ENCODE measurements around the gene LILRB5. TPM values are rescaled to one million over a fixed set of nuclear protein-coding genes. Genes with fewer than 3 reads are reported as not detected.

The LILRB5 gene
- total and polyA plus RNA-seq, 9 of the 15 experiments (the other 6 are each of a cell fraction or from before 2014, with no cell fraction given): not detected

- TF ChIP-seq BCL6 (CRISPR knock-in tag; IDR thresholded peaks at IDR 0.05) (0 out of 2 replicates have a peak, but pooled peaks have one; percentile 60), ZNF316 (IDR thresholded peaks at IDR 0.05) (no peak), ELF2 (CRISPR knock-in tag; IDR thresholded peaks at IDR 0.05) (0 out of 2 replicates have a peak, but pooled peaks have one; percentile 55), ZNF830 (CRISPR knock-in tag; IDR thresholded peaks at IDR 0.05) (no peak), ZNF584 (CRISPR knock-in tag; IDR thresholded peaks at IDR 0.05; ENCODE audit: low read depth) (peak; percentile 17; the same call in 1 of the 2 replicates), MTA1 (IDR thresholded peaks at IDR 0.05; ENCODE audit: borderline replicate concordance) (peak; percentile 81; the same call in 1 of the 2 replicates), LEF1 (IDR thresholded peaks at IDR 0.05) (peak; percentile 85), ZNF140 (CRISPR knock-in tag; IDR thresholded peaks at IDR 0.05) (no peak), STAT5B (CRISPR knock-in tag; IDR thresholded peaks at IDR 0.05) (no peak), LCOR (CRISPR knock-in tag; IDR thresholded peaks at IDR 0.05) (peak; percentile 60; the same call in 1 of the 2 replicates), TBL1XR1 (IDR thresholded peaks at IDR 0.05; ENCODE audit: low read length in 2 of 2) (peak in 1 of 2 experiments; percentile 91), MLX (CRISPR knock-in tag; conservative IDR thresholded peaks at IDR 0.05) (peak in 1 of 2 experiments; percentile 78; a peak in 2 of 4 replicates), ZNF695 (CRISPR knock-in tag; IDR thresholded peaks at IDR 0.05) (peak; percentile 58; the same call in 1 of the 2 replicates), TFE3 (CRISPR knock-in tag; IDR thresholded peaks at IDR 0.05) (peak; percentile 33; the same call in 1 of the 2 replicates), ASH1L (IDR thresholded peaks at IDR 0.05; ENCODE audit: borderline replicate concordance, low read depth, partially characterized antibody) (no peak), ZNF41 (CRISPR knock-in tag; conservative IDR thresholded peaks at IDR 0.05) (0 out of 2 replicates have a peak, but pooled peaks have one; percentile 22), ETS1 (conservative IDR thresholded peaks at IDR 0.05; ENCODE audit: control insufficient read depth, low read depth, low read length) (no peak; the same call in 1 of the 2 replicates), ZNF76 (CRISPR knock-in tag; IDR thresholded peaks at IDR 0.05; ENCODE audit: borderline replicate concordance) (0 out of 2 replicates have a peak, but pooled peaks have one; percentile 23)
- TF ChIP-seq, protein P1, sequence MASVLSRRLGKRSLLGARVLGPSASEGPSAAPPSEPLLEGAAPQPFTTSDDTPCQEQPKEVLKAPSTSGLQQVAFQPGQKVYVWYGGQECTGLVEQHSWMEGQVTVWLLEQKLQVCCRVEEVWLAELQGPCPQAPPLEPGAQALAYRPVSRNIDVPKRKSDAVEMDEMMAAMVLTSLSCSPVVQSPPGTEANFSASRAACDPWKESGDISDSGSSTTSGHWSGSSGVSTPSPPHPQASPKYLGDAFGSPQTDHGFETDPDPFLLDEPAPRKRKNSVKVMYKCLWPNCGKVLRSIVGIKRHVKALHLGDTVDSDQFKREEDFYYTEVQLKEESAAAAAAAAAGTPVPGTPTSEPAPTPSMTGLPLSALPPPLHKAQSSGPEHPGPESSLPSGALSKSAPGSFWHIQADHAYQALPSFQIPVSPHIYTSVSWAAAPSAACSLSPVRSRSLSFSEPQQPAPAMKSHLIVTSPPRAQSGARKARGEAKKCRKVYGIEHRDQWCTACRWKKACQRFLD (CRISPR knock-in tag; IDR thresholded peaks at IDR 0.05): peak; percentile 88; the same call in 1 of the 2 replicates
- TF ChIP-seq, protein P2, sequence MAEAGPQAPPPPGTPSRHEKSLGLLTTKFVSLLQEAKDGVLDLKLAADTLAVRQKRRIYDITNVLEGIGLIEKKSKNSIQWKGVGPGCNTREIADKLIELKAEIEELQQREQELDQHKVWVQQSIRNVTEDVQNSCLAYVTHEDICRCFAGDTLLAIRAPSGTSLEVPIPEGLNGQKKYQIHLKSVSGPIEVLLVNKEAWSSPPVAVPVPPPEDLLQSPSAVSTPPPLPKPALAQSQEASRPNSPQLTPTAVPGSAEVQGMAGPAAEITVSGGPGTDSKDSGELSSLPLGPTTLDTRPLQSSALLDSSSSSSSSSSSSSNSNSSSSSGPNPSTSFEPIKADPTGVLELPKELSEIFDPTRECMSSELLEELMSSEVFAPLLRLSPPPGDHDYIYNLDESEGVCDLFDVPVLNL (CRISPR knock-in tag; IDR thresholded peaks at IDR 0.05; ENCODE audit: low read depth): no peak
Measured at GRCh38 chr19:54207983-54208783, 48.9 kb downstream of the LILRB5 start (continued).
